GM19351 (cell line): Measurements from ENCODE around the gene WDR26.
"Not testable (repeated sequence)": the region's sequence is repeated elsewhere in the genome, so short reads cannot be mapped to it uniquely, and the experiment has no call there.

Experiments used
- ATAC-seq: cut with Tn5 transposase; IDR thresholded peaks from one replicate; pipeline ENCODE4 v1.9.1; 2021; ENCODE audit warnings: mild to moderate bottlenecking, moderate library complexity; ENCODE audit not compliant: unreplicated experiment

WDR26 gene

DNA sequence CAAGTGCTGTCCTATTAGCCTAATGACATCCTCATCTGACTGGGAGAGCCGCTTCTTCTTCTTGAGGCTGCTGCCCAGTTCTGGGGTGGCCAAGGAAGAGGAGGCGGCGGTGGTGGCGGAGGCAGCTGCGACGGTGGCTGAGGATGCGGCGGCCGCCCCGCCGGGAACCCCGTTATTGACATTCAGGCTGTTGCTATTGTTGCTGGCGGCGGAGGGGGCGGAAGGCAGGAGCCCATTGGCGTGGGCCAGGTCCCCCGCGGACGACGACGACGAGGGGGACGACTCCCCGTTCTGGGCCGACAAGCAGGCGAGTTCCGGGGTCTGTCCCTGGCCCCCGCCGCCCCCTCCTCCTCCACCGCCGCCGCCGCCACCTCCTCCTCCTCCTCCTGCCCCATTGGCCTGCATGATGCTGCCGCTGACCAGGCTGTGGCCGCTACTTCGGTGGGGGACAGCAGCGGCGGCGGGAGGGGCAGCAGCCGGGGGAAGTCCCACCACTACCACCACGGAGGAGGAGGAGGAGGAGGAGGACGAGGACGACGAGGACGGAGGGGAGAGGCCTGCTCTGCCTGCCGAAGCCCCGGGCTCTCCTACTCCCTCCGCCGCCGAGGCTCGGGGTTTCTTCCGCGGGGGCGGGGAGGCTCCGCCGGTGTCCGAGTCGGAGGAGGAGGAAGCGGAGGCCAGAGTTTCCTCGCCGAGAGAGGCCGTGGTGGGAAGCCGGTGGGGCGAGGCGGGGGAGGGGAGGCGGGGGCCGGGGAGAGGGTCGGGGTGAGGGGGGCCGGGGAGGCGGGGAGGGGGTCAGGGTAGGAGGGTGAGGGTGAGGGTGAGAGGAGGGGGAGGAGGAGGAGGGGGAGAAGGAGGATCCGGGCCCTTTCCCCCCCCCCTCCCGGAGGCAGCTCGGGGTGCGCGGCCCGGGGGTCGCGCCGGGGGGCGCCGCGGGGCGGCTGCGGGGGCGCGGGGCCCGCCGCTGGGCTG lies 610 bp downstream of the WDR26 start:
- peak; percentile 5 for ATAC-seq

DNA sequence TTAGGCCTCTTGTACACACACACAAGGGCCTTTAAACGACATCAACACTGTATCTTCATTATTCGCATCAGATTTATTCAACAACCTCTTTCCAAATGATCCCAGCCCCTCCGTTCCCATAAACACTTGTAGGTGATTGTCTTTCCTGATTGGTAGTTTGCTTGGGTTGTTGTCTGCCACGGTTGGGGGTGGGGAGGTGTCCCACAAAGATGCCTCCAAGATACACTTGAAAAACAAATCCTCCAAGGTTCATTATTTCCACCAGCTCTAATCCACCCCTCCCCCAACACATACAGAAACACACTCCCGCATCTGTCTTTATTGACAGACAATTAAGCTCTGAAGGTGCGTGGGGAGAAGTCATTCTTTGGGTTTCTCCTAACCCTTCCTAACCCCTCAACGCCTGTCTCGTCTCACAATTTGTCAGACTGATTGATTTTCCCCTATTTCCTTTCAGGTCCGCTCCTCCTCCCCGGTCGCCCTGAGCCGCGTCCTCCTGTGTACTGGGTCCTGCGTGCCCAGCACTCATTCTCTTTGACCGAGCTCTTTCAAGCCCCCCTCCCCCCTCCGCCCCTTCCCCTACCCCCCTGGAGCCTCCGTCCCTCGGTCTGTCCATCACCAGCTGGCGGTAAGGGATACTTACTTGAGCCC lies 1.4 kb downstream of the WDR26 start:
- no peak for ATAC-seq

DNA sequence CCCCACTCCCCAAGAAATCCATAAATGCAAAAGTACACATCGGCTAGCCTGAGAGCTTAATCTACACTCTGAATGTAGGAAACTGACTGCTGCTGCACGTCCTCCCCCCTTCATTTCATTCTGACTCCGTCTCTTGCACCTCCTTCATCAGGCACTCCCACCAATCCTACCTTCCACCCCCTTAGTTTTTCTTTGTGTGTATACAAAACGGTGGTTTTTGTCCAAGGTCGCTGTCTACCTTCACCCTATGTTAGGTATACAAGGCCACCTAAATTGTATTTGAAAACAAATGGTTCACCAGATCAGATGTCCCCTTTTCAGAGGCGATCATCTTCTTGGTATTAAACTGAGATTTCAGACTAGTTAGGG lies 1.9 kb downstream of the WDR26 start:
- no peak for ATAC-seq

DNA sequence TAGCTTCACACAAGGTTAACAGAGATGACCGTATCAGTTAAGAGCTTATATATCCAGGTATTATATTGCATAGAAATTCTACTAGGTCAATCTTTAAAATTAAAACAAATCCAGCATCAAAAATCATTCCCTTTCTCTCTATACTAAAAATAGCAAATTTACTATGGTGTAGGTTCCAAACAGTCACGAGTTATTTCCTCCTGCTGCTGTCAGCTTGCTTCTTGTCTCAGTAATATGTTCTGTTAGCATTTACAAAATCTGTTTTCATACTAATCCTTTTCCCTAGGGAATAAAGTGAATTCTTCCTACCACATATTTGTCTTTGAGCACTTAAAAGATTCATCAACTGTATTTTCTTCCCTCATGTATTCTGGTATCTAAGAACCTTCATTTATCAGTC lies 2.5 kb downstream of the WDR26 start:
- no peak for ATAC-seq

DNA sequence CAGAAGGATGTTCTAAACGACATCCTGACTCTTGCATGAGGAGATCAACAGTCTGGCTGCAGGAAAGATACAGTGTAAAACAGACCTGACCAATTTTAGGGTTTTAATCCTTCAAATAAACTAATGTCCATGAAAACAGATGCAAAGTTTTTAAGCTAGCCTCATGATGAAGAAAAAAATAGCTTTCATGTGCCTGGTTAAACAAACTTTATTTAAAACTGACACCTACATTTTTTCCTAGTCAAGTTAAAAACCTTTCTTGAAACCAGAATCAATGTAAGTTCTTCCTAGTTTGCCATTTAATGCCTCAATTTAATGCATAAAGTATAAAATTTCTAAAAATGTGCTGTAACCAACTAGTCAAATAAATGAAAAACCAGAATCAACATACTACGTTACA lies 2.9 kb downstream of the WDR26 start:
- no peak for ATAC-seq

DNA sequence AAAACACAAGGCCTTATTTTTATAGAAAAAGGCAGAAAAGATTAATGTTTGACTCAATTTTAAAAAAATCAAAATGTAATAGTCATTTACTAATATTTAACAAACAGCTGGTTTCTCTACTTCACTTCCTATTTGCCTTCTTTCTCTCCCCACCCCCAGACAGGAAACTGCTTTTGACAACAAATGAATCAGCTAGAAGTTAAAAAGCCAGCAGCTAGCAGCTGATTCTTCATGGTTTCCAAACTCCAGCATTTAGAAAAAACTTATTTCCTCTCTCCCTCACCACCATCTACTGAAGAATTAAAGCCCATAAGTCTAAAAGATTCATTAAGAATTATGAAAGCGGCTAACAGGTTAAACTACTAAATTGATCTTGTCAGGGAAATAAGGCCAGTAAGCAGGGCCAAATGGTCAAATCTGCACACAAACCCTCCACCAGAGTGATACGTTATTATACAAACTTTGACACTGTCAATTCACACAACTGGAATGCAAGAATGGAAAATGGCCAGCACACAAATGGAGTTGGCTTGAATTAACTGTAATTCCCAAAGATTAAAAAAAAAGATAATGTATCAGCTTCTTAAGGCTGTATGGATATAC lies 4.0 kb downstream of the WDR26 start:
- no peak for ATAC-seq

DNA sequence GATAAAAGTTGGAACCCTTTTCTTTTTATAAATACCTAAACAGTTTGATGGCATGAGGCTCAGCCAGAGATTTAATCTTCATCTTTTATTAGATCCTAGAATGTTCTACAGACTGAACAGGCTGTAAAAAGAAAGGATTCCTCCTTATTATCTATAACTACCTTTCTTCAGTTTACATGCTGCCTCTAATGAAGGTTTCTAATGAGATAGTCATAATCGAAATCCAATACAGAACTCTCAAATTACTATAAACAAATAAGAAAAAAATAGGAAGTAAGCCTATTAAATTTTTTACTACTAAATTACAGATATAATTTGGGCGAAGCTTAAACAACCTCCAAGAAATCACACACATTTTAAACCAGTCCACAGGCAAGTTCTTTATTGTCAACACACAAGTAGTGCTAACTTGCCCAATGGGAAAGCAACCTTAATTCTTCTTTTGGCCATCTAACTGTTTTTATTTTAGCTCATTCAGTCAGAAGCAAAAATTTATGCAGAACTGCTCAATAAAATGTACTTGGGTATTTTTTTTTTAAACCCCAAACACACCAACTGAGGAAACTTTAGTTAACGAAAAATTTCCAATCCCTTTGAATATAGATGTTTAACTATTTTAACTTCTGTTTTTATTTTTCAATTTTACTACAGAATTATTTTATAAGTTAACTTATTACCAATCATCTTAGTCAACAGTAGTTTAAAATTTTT lies 4.8 kb downstream of the WDR26 start:
- no peak for ATAC-seq

DNA sequence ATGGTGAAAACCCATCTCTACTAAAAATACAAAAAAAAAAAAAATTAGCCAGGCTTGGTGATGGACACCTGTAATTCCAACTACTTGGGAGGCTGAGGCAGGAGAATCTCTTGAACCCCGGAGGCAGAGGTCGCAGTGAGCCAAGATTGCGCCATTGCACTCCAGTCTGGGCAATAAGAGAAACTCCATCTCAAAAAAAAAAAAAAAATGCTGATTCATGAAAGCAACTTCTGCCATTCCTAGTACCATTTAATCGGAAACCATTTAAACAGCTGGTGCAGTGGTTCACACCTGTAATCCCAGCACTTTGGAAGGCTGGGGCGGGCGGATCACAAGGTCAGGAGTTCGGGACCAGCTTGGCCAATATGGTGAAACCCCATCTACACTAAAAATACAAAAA lies 5.9 kb downstream of the WDR26 start:
- ATAC-seq = not testable (repeated sequence)

DNA sequence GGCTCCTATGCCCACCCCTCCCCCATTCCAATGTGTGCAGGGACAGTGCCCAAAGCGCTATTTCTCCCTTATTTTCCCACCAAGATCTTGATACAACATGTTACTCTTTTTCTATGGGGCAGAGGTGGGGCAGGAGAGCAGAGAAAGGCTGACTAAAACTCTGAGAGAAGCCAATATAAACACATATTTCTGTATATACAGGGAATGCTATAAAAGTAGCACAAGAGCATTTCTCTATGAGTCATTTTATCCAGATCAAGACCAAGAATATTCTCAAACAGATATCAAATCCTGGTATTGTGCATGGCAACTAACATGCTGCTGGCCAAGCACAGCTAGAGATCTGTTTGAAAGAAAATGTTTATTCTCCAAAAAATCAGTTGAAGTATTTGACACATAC lies 7.3 kb downstream of the WDR26 start:
- ATAC-seq = no peak

DNA sequence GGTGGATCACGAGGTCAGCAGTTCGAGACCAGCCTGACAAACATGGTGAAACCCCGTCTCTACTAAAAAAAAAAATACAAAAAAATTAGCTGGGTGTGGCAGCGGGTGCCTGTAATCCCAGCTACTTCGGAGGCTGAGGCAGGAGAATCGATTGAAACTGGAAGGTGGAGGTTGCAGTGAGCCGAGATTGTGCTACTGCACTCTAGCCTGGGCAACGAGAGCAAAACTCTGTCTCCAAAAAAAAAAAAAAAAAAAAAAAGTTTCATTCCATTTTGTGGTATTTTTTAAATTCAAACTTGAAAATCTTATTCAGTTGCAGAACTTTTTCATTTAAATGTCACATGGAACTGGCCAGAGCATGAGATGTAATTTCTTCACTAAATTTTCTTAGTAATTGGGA lies 7.7 kb downstream of the WDR26 start:
- ATAC-seq = not testable (repeated sequence)

DNA sequence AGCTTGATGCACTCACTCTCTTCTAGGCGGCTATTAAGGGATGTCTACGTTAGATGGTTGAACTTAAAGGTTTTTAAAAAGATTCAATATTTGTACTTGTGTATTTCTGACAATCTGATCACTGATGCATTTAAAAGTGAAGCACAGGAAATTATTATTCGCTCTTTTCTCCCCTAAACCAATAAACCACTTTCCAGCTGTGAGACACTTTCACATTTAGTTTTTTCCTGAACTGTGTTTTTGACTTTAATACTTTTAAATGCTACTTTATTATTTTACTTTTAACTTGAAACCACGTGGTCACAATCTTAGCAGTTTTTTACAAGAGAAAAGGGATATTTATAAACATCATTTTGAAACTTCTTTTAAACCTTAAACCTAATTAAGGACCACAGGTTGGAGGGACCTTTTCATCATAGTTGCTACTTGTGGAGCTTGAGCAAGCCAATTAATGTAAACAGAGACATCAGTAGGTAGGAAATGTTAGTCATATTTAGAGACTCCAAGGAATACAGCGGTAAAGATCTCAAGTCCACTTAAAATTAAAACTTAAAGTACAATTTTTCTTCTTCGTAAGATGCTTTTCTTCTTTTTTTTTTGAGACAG lies 9.2 kb downstream of the WDR26 start:
- no peak for ATAC-seq

DNA sequence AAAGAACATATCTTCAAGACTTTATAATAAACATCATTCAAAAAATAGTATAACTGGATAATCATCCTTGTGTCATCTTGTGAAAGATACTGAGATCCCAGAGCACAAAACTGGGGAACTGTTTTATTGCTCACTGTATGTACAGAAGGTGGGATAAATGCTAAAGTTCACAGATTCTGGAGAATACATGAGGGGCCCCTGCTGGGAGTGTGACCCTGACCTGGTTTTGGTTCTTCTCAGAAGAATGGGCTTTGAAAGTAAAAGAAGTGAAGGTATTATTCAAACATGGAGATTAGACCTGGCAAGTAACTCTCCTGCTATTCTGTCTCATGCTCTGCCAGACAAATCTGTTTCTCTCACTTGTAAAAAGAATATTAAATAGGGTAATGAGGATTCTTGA lies 14.5 kb downstream of the WDR26 start:
- ATAC-seq = no peak

DNA sequence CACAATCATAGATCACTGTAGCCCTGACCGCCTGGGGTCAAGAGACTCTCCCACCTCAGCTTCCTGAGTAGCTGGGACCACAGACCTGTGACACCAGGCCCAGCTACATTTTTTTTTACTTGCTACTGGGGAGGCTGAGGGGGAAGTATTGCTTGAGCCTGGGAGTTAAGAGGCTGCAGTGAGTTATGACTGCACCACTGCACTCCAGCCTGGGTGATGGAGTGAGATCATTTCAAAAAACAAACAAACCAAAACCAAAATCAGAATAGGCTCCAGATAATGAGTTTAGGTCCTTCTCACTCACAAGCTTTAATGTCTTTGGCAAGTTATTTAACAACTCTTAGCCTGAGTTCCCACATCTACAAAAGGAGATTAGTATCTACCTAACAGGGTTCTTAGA lies 22.8 kb downstream of the WDR26 start:
- ATAC-seq = no peak

DNA sequence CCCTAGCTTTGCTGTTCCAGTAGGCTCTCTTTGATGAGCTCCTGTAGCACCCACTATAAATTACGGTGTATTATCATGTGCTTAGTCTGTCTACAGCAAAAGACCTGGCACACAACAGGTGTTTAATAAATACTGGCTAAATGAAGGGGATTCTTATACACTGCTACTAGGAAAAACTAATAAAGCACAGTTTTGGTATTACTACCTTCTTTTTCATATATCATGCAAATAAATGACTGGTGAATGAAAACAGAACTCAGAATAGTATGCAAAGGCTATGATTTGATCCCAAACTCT lies 26.4 kb downstream of the WDR26 start:
- ATAC-seq = no peak

DNA sequence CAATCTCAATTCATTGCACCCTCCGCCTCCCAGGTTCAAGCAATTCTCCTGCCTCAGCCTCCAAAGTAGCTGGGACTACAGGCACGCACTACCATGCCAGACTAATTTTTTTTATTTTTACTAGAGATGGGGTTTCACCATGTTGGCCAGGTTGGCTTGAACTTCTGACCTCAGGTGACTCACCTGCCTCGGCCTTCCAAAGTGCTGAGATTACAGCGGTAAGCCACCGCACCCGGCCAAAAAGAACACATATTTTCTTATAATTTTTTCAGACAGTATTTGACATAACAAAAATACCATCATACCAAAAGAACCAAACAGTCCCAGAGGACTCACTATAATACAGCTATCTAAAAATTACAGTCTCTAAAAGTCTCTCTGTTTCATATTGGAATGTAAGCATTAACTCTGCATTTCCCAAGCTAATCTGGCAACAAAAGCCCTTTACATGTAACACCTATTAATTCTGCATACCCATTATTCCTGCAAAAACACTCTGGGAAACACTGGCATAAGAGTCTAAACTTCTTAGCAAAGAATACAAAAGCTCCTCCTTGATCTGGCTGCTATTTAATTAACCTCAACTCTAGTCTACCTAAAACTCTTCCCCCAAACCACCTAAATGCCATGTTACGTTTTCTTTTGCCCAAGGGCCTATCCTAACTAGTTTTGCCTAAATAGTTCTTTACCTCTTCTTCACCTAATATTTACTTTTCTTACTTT lies 26.9 kb downstream of the WDR26 start:
- no peak for ATAC-seq

DNA sequence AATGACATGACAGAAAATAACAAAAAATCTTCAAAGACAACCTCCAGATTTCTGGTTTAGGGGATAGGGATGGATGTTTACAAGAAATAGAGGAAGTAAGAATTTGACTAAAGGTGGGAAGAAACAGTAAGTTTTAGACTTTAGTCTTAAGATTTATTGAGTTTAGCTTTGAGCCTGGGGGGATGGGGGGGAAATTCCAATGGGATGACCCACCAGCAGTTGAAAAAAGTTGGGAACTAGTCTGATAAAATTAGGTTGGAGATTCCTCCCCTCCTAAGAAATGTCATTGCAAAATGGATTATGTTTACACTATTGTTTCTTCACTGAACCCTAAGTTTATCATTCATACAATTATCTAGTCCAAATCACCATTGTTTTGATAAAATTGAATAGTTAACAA lies 28.4 kb downstream of the WDR26 start:
- no peak for ATAC-seq

DNA sequence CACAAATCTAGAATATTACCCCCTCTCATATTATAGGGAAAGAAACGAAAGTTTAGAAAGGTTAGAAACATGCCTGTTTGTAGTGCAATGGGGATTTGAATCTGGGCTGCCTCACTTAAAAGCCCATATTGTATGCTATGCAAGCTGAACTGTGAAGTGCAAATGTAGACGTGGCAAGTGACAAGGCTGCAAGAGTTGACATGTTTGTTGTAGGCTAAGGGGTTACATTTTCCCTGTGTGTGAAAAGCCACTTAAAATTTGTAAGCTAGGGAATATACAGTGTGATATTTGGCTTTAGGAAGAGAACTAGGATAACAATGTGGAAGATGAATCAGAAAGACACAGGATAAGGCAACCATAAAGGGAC lies 29.0 kb downstream of the WDR26 start:
- ATAC-seq = no peak

DNA sequence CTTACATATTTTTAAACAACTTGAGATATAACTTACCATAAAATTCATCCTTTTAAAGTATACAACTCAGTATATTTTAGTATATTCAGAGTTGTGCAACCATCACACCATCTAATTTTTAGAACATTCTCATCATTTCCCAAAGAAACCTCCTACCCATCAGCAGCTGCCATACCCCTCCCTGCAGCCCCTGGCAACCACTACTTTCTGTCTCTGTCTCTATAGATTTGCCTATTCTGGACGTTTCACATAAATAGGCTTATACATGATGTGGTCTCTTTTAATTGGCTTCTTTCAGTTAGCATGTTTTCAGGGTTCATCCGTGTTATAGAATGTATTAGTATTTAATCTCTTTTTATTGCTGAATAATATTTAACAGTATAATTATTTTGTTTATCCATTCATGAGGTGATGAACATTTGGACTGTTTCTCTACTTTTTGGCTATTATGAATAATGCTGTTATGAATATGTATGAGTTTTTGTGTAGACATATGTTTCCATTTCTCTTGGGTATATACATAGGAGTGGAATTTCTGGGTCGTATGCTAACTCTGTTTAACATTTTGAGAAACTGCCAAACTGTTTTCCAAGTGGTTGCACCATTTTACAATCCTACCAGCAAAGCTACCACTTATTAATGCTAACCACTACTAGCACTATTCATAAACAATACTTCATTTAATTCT lies 29.5 kb downstream of the WDR26 start:
- no peak for ATAC-seq

DNA sequence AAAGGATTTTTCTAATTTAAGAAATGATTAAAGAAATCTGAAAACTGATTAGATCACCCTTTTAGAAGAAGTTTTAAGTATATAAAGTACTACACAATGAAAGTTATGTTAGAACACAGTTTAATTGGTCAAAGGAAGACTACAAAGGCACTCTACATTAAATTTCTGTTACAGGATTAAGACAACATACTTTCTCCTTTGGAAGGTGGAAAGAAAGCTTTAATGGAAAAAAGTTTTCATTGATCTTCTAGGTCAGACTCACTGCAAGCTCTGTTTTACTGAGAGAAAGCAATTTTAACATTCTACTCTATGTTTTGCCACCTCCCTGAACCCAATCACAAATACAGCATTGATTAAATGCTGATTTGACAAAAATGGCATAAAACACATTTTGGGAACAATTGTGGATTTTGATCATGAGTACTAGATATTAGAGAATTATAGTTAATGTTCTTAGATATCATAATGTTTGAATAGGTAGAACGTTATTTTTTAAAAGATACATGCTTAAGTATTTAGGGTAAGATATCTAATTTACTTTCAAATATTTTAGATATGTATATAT lies 32.0 kb downstream of the WDR26 start:
- no peak for ATAC-seq

DNA sequence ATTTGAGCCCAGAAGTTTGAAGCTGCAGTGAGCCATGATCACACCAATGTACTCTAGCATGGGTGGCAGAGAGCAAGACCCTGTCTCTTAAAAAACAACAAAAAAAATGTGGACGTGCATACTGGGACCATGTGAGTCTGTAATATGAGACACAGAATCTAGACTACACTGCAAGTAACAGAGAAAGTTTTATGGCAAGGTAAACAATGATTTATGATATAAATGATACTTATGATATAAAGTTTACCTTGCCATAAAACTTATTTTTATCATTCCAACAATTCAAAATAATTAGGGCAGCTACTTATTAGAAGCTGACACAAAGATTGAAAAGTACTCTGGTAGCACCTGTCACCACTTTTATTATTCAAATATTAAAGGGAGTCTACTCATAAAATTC lies 34.7 kb downstream of the WDR26 start:
- ATAC-seq = no peak
